ENCODE data around the gene POLR3F.
A peak's percentile ranks its signal among the peaks of the same experiment; 100 is the strongest.

Gene POLR3F

DNA sequence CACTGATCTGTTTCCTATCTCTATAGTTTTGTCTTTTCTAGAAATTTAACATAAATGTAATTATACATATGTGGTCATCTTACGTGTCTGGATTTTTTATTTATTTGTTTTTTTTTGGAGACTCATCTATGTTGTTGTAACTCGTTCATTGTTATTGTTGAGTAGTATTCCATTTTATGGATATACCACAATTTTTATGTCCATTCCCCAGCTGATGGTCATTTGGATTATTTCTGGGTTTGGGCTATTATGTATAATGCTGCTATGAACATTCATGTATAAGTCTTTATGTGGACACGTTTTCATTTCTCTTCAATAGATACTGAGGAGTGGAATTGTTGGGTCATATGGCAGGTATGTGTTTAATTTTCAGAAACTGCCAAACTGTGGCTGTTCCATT lies 10.6 kb upstream of the POLR3F start:
- peaks cover 0 to 8% (median 0%) of the 10 kb centered on the region in 5 donors for H3K9me3 ChIP-seq (ENCODE audit: control insufficient read depth in 5 of 5, low read length in 5 of 5)
- no peak overlapping the region for H3K27ac ChIP-seq (ENCODE audit: low read depth, low read length)

GRCh38 chr20:18465536-18466200 lies 1.5 kb upstream of the POLR3F start:
- H3K27ac ChIP-seq (ENCODE audit: low read depth, low read length): no peak overlapping the region
- no peaks in the 10 kb centered on the region for H3K27me3 ChIP-seq (ENCODE audit: control insufficient read depth in 5 of 5, insufficient read depth in 4 of 5, low read length in 5 of 5)
- no peaks in the 10 kb centered on the region for H3K9me3 ChIP-seq (ENCODE audit: control insufficient read depth in 5 of 5, low read length in 5 of 5)
- H3K36me3 ChIP-seq (ENCODE audit: control insufficient read depth in 5 of 5, insufficient read depth in 5 of 5, low read length in 5 of 5): peaks cover 0 to 16% (median 3%) of the 10 kb centered on the region in 5 donors
- H3K4me1 ChIP-seq (ENCODE audit: control insufficient read depth in 5 of 5, insufficient read depth in 5 of 5, low read length in 5 of 5): peaks cover 0 to 23% (median 21%) of the 10 kb centered on the region in 5 donors
- H3K4me3 ChIP-seq (ENCODE audit: low read depth in 1 of 5, low read length in 5 of 5): no peak overlapping the region
- peak overlapping the region in 2 of 5 donors; percentile 91 to 94 for H3K9ac ChIP-seq (ENCODE audit: low read length in 5 of 5)

More for the DNA sequence above, 10.6 kb upstream of the POLR3F start:
- Histone ChIP-seq H3K4me1 (ENCODE audit: control insufficient read depth in 5 of 5, insufficient read depth in 5 of 5, low read length in 5 of 5) (no peaks in the 10 kb centered on the region), H3K9ac (ENCODE audit: low read length in 5 of 5) (no peak overlapping the region), H3K36me3 (ENCODE audit: control insufficient read depth in 5 of 5, insufficient read depth in 5 of 5, low read length in 5 of 5) (no peaks in the 10 kb centered on the region), H3K27me3 (ENCODE audit: control insufficient read depth in 5 of 5, insufficient read depth in 4 of 5, low read length in 5 of 5) (no peaks in the 10 kb centered on the region), H3K4me3 (ENCODE audit: low read depth in 1 of 5, low read length in 5 of 5) (no peak overlapping the region)

- H3K4me3 ChIP-seq (ENCODE audit: low read depth in 1 of 5, low read length in 5 of 5): peak overlapping the region; percentile 84 to 98 (median 96)
- H3K9ac ChIP-seq (ENCODE audit: low read length in 5 of 5): peak overlapping the region in 4 of 5 donors; percentile 35 to 94 (median 92)
- no peaks in the 10 kb centered on the region for H3K27me3 ChIP-seq (ENCODE audit: control insufficient read depth in 5 of 5, insufficient read depth in 4 of 5, low read length in 5 of 5)
- H3K9me3 ChIP-seq (ENCODE audit: control insufficient read depth in 5 of 5, low read length in 5 of 5): no peaks in the 10 kb centered on the region
- peaks cover 3 to 25% (median 9%) of the 10 kb centered on the region in 5 donors for H3K36me3 ChIP-seq (ENCODE audit: control insufficient read depth in 5 of 5, insufficient read depth in 5 of 5, low read length in 5 of 5)
- H3K4me1 ChIP-seq (ENCODE audit: control insufficient read depth in 5 of 5, insufficient read depth in 5 of 5, low read length in 5 of 5): peaks cover 0 to 23% (median 21%) of the 10 kb centered on the region in 5 donors
- peak overlapping the region; percentile 90 for H3K27ac ChIP-seq (ENCODE audit: low read depth, low read length)
Observed at GRCh38 chr20:18466574-18466893, 656 bp upstream of the POLR3F start.

- no peak overlapping the region for H3K4me3 ChIP-seq (ENCODE audit: low read depth in 1 of 5, low read length in 5 of 5)
- H3K36me3 ChIP-seq (ENCODE audit: control insufficient read depth in 5 of 5, insufficient read depth in 5 of 5, low read length in 5 of 5): peaks cover 48 to 88% (median 64%) of the 10 kb centered on the region in 5 donors
- H3K27me3 ChIP-seq (ENCODE audit: control insufficient read depth in 5 of 5, insufficient read depth in 4 of 5, low read length in 5 of 5): no peaks in the 10 kb centered on the region
- H3K27ac ChIP-seq (ENCODE audit: low read depth, low read length): no peak overlapping the region
- H3K4me1 ChIP-seq (ENCODE audit: control insufficient read depth in 5 of 5, insufficient read depth in 5 of 5, low read length in 5 of 5): no peaks in the 10 kb centered on the region
- no peaks in the 10 kb centered on the region for H3K9me3 ChIP-seq (ENCODE audit: control insufficient read depth in 5 of 5, low read length in 5 of 5)
- no peak overlapping the region for H3K9ac ChIP-seq (ENCODE audit: low read length in 5 of 5)
Observed at GRCh38 chr20:18477218-18477617, 10.0 kb downstream of the POLR3F start.

GRCh38 chr20:18477821-18478220 lies 10.6 kb downstream of the POLR3F start:
- no peak overlapping the region for H3K27ac ChIP-seq (ENCODE audit: low read depth, low read length)
- no peaks in the 10 kb centered on the region for H3K4me1 ChIP-seq (ENCODE audit: control insufficient read depth in 5 of 5, insufficient read depth in 5 of 5, low read length in 5 of 5)
- H3K9me3 ChIP-seq (ENCODE audit: control insufficient read depth in 5 of 5, low read length in 5 of 5): no peaks in the 10 kb centered on the region
- peaks cover 50 to 94% (median 70%) of the 10 kb centered on the region in 5 donors for H3K36me3 ChIP-seq (ENCODE audit: control insufficient read depth in 5 of 5, insufficient read depth in 5 of 5, low read length in 5 of 5)
- no peak overlapping the region for H3K4me3 ChIP-seq (ENCODE audit: low read depth in 1 of 5, low read length in 5 of 5)
- no peaks in the 10 kb centered on the region for H3K27me3 ChIP-seq (ENCODE audit: control insufficient read depth in 5 of 5, insufficient read depth in 4 of 5, low read length in 5 of 5)
- H3K9ac ChIP-seq (ENCODE audit: low read length in 5 of 5): no peak overlapping the region

GRCh38 chr20:18481596-18481995 lies 14.4 kb downstream of the POLR3F start:
- Histone ChIP-seq H3K9ac (ENCODE audit: low read length in 5 of 5) (no peak overlapping the region), H3K4me1 (ENCODE audit: control insufficient read depth in 5 of 5, insufficient read depth in 5 of 5, low read length in 5 of 5) (no peaks in the 10 kb centered on the region), H3K9me3 (ENCODE audit: control insufficient read depth in 5 of 5, low read length in 5 of 5) (no peaks in the 10 kb centered on the region), H3K27ac (ENCODE audit: low read depth, low read length) (no peak overlapping the region), H3K27me3 (ENCODE audit: control insufficient read depth in 5 of 5, insufficient read depth in 4 of 5, low read length in 5 of 5) (no peaks in the 10 kb centered on the region), H3K4me3 (ENCODE audit: low read depth in 1 of 5, low read length in 5 of 5) (no peak overlapping the region), H3K36me3 (ENCODE audit: control insufficient read depth in 5 of 5, insufficient read depth in 5 of 5, low read length in 5 of 5) (peaks cover 50 to 90% (median 58%) of the 10 kb centered on the region in 5 donors)

DNA sequence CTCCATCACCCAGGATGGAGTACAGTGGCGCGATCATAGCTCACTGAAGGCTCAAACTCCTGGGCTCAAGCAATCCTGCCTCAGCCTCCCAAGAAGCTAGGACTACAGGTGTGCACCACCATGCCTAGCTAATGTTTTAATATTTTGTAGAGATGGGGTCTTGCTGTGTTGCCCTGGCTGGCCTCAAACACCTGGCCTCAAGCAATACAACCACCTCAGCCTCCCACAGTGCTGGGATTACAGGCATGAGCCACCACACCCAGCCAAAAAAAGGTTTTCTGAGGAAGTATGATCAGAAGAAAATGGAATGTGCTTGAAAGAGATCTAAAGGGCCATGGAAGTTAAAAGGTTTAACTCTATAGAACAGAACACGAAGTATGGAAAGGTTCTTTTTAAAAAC lies 21.1 kb downstream of the POLR3F start:
- no peaks in the 10 kb centered on the region for H3K9me3 ChIP-seq (ENCODE audit: control insufficient read depth in 5 of 5, low read length in 5 of 5)
- no peak overlapping the region for H3K9ac ChIP-seq (ENCODE audit: low read length in 5 of 5)
- H3K36me3 ChIP-seq (ENCODE audit: control insufficient read depth in 5 of 5, insufficient read depth in 5 of 5, low read length in 5 of 5): peaks cover 47 to 61% (median 53%) of the 10 kb centered on the region in 5 donors
- no peak overlapping the region for H3K4me3 ChIP-seq (ENCODE audit: low read depth in 1 of 5, low read length in 5 of 5)
- no peak overlapping the region for H3K27ac ChIP-seq (ENCODE audit: low read depth, low read length)
- no peaks in the 10 kb centered on the region for H3K27me3 ChIP-seq (ENCODE audit: control insufficient read depth in 5 of 5, insufficient read depth in 4 of 5, low read length in 5 of 5)
- H3K4me1 ChIP-seq (ENCODE audit: control insufficient read depth in 5 of 5, insufficient read depth in 5 of 5, low read length in 5 of 5): no peaks in the 10 kb centered on the region

- Histone ChIP-seq H3K9ac (ENCODE audit: low read length in 5 of 5) (peak overlapping the region; percentile 91 to 96 (median 95)), H3K4me1 (ENCODE audit: control insufficient read depth in 5 of 5, insufficient read depth in 5 of 5, low read length in 5 of 5) (peaks cover 0 to 16% (median 15%) of the 10 kb centered on the region in 5 donors), H3K9me3 (ENCODE audit: control insufficient read depth in 5 of 5, low read length in 5 of 5) (no peaks in the 10 kb centered on the region), H3K27me3 (ENCODE audit: control insufficient read depth in 5 of 5, insufficient read depth in 4 of 5, low read length in 5 of 5) (no peaks in the 10 kb centered on the region), H3K36me3 (ENCODE audit: control insufficient read depth in 5 of 5, insufficient read depth in 5 of 5, low read length in 5 of 5) (peaks cover 10 to 17% (median 13%) of the 10 kb centered on the region in 5 donors), H3K4me3 (ENCODE audit: low read depth in 1 of 5, low read length in 5 of 5) (peak overlapping the region in 4 of 5 donors; percentile 88 to 98 (median 96)), H3K27ac (ENCODE audit: low read depth, low read length) (no peak overlapping the region)
Observed at GRCh38 chr20:18496042-18496441, 28.9 kb downstream of the POLR3F start.

DNA sequence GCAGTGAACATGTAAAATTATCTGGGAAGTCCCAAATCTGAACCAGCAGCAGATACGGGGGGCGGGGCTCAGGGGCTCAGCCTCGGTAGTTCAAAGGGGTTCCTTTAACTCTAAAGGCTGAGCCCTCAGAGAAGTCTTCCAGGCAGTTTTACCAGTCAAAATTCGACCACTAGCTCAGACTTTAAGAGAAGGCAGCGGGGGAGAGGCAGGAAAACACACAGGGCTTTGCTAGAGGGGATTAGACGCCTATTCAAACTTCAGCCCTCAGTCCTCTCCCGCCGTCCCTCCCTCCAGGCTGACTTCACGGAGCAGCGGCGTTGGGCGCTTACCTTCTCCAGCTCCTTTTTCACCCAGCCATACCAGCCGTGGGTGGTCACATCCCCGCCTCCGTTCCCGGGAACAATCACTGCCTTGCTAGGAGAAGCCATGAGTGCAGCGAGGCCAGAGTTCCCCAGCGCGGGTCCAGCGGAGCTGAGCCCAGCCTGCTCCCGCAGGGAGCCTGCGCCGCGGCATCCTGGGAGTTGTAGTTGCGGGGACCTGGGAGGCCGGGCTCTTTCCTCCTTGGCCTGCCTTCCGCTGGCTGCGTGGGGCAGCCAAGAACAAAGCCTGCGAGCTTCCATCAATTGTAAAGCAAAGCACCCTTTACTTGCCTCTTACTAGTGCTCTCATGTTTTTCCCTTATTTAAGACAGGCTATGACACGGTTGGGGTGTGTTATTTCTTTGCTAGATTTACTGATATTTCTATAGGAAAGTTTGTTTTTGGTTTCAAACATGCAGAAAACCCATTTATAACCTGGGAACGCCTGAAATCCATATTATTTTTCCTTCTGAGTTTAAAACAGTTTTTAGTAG lies 29.8 kb downstream of the POLR3F start, which contains the start of gene RBBP9:
Gene RBBP9 (minus strand): TSS at position 486 of the 853 bp plus-strand sequence. CDS start 58 bp downstream, at position 428.
- peak within 1 kb of the TSS; percentile 57 for H3K27ac ChIP-seq (ENCODE audit: low read depth, low read length)
- H3K9ac ChIP-seq (ENCODE audit: low read length in 5 of 5): peak within 1 kb of the TSS; percentile 91 to 96 (median 95)
- peak within 1 kb of the TSS; percentile 88 to 98 (median 96) for H3K4me3 ChIP-seq (ENCODE audit: low read depth in 1 of 5, low read length in 5 of 5)
- H3K36me3 ChIP-seq (ENCODE audit: control insufficient read depth in 5 of 5, insufficient read depth in 5 of 5, low read length in 5 of 5): peaks cover 7 to 17% (median 12%) of the 10 kb centered on the region in 5 donors
- H3K4me1 ChIP-seq (ENCODE audit: control insufficient read depth in 5 of 5, insufficient read depth in 5 of 5, low read length in 5 of 5): peaks cover 0 to 16% (median 15%) of the 10 kb centered on the region in 5 donors
- no peaks in the 10 kb centered on the region for H3K27me3 ChIP-seq (ENCODE audit: control insufficient read depth in 5 of 5, insufficient read depth in 4 of 5, low read length in 5 of 5)
- no peaks in the 10 kb centered on the region for H3K9me3 ChIP-seq (ENCODE audit: control insufficient read depth in 5 of 5, low read length in 5 of 5)

DNA sequence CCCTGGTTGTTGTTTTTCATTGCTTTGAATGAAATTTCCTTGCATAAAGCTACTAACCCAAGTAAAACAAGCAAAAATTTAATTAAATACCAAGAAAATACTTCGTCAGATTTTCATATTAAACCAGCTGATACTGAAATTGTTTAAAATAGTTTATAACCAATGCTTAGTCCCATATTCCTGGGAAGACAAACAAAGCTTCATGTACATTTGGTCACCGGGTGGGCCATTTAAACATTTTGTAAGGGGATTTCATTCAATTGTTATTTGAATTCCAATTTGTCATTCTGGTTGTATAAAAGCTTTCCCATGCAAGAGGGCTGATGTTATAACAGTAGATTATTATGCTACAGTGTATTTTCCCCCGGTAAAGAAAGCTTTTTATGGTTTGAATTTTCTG lies 30.4 kb downstream of the POLR3F start:
- H3K36me3 ChIP-seq (ENCODE audit: control insufficient read depth in 5 of 5, insufficient read depth in 5 of 5, low read length in 5 of 5): peaks cover 7 to 12% (median 8%) of the 10 kb centered on the region in 5 donors
- H3K4me3 ChIP-seq (ENCODE audit: low read depth in 1 of 5, low read length in 5 of 5): peak overlapping the region in 2 of 5 donors; percentile 95 to 98
- H3K4me1 ChIP-seq (ENCODE audit: control insufficient read depth in 5 of 5, insufficient read depth in 5 of 5, low read length in 5 of 5): peaks cover 0 to 16% (median 15%) of the 10 kb centered on the region in 5 donors
- no peaks in the 10 kb centered on the region for H3K9me3 ChIP-seq (ENCODE audit: control insufficient read depth in 5 of 5, low read length in 5 of 5)
- no peaks in the 10 kb centered on the region for H3K27me3 ChIP-seq (ENCODE audit: control insufficient read depth in 5 of 5, insufficient read depth in 4 of 5, low read length in 5 of 5)
- no peak overlapping the region for H3K27ac ChIP-seq (ENCODE audit: low read depth, low read length)
- no peak overlapping the region for H3K9ac ChIP-seq (ENCODE audit: low read length in 5 of 5)

Measured in subcutaneous abdominal adipose tissue (tissue), 5 donors.